GM12878 (cell line): ENCODE data around the gene SLC35A2. TPM values are rescaled to one million over a fixed set of nuclear protein-coding genes. Genes with fewer than 3 reads are reported as not detected.

Source experiments
- ATAC-seq: fragments of 200-7000 bp; cut with Tn5 transposase; 3 replicates; pipeline ENCODE4 v1.9.1; 2020; ENCODE audit warnings: mild to moderate bottlenecking, moderate library complexity
- BruUV-seq: library from RNA; stranded (reverse); fragments of 400-500 nt; replicated peaks from 2 replicates; lab custom pipeline; 2021; lab: Mats Ljungman, UMichigan
- CTCF ChIA-PET: fragments of 300-600 bp; sonication (Branson Sonifier 250); formaldehyde crosslinking; extraction: SDS; loops from one replicate; lab custom pipeline; 2021; ENCODE audit warnings: inconsistent platforms; lab: Yijun Ruan, JAX
- POLR2A ChIA-PET: fragments of 350-600 bp; formaldehyde crosslinking; extraction: SDS; loops from one replicate; lab custom pipeline; 2021; ENCODE audit warnings: inconsistent platforms; lab: Charles Lee
- RAD21 ChIA-PET: fragments of 300-600 bp; sonication (Branson Sonifier 250); formaldehyde crosslinking; loops from one replicate; lab custom pipeline; 2023; ENCODE audit warnings: antibody characterized with exemption; ENCODE audit not compliant: unreplicated experiment; lab: Charles Lee
- SMC1A ChIA-PET: fragments of 300-600 bp; sonication (Branson Sonifier 250); formaldehyde crosslinking; loops from one replicate; lab custom pipeline; 2023; ENCODE audit not compliant: unreplicated experiment, uncharacterized antibody; lab: Charles Lee
- DNase-seq: peaks from one replicate; pipeline ENCODE4 v3.0.0-alpha.2; 2011; ENCODE audit warnings: low read depth, low spot score
- FAIRE-seq: peaks from 3 replicates; lab custom pipeline; 2011; peaks lifted over from hg19 to GRCh38; lab: Jason Lieb, UNC
- H2AFZ ChIP-seq: 2 replicates; pipeline ENCODE4 v1.6.0; 2011; ENCODE audit warnings: low read depth, low read length, control low read depth; ENCODE audit not compliant: control insufficient read depth
- H3K27ac ChIP-seq: 2 replicates; pipeline ENCODE4 v1.5.1; 2011; ENCODE audit warnings: control low read depth; ENCODE audit not compliant: control insufficient read depth, insufficient read depth
- H3K27me3 ChIP-seq, 2 experiments: replicated peaks in 1 of 2; 2 replicates each; pipeline versions ENCODE4 v1.6.0 to v1.6.1; 2011; ENCODE audit warnings: low read length in 1 of 2; ENCODE audit not compliant: control insufficient read depth in 2 of 2, insufficient read depth in 2 of 2
- H3K36me3 ChIP-seq, 2 experiments: 2 replicates each; pipeline ENCODE4 v1.5.1; 2011; ENCODE audit warnings: low read length in 1 of 2; ENCODE audit not compliant: control insufficient read depth in 2 of 2, insufficient read depth in 2 of 2
- H3K4me1 ChIP-seq: 2 replicates; pipeline ENCODE4 v1.6.1; 2011; ENCODE audit warnings: mild to moderate bottlenecking, low read length, moderate library complexity, mixed read lengths; ENCODE audit not compliant: control insufficient read depth, insufficient read depth
- H3K4me2 ChIP-seq: 2 replicates; pipeline ENCODE4 v1.6.0; 2011; ENCODE audit warnings: control low read depth; ENCODE audit not compliant: control insufficient read depth, insufficient read depth
- H3K4me3 ChIP-seq: fragments of 200-600 bp; sonication (generic); 2 replicates; pipeline ENCODE4 v1.5.1; 2016
- H3K79me2 ChIP-seq: 2 replicates; pipeline ENCODE4 v1.6.0; 2011; ENCODE audit warnings: low read length; ENCODE audit not compliant: control insufficient read depth, insufficient read depth
- H3K9ac ChIP-seq: 2 replicates; pipeline ENCODE4 v1.8.0; 2011; ENCODE audit warnings: low read length, control low read depth, mixed read lengths; ENCODE audit not compliant: control insufficient read depth, insufficient read depth
- H3K9me3 ChIP-seq: replicated peaks from 3 replicates; pipeline ENCODE4 v1.5.1; 2011; ENCODE audit warnings: mild to moderate bottlenecking, low read length; ENCODE audit not compliant: control insufficient read depth, insufficient read depth
- H4K20me1 ChIP-seq: 2 replicates; pipeline ENCODE4 v1.6.0; 2011; ENCODE audit not compliant: control insufficient read depth, insufficient read depth
- BACH1 ChIP-seq: fragments of 450-650 bp; IDR thresholded peaks from 2 replicates; pipeline ENCODE4 v1.6.1; 2017; ENCODE audit warnings: mild to moderate bottlenecking, borderline replicate concordance
- CREB1 ChIP-seq: IDR thresholded peaks from 2 replicates; pipeline ENCODE4 v1.6.1; 2012; ENCODE audit warnings: low read depth, mild to moderate bottlenecking, inconsistent platforms
- CTCF ChIP-seq, 3 experiments: IDR thresholded peaks in 2 of 3; conservative IDR thresholded peaks in 1 of 3; 2 replicates each; pipeline ENCODE4 v1.5.1; 2011; ENCODE audit warnings: low read depth in 3 of 3, low read length in 3 of 3, mild to moderate bottlenecking in 3 of 3, control low read depth in 2 of 3, moderate library complexity in 2 of 3, inconsistent platforms in 1 of 3, mixed read lengths in 1 of 3; ENCODE audit not compliant: control insufficient read depth in 2 of 3, insufficient read depth in 1 of 3; ENCODE audit errors: extremely low read depth in 1 of 3
- GABPA ChIP-seq: IDR thresholded peaks from 2 replicates; pipeline ENCODE4 v1.6.1; 2014; ENCODE audit warnings: antibody characterized with exemption, low read depth, mild to moderate bottlenecking, inconsistent platforms
- HDGF ChIP-seq: fragments of 450-650 bp; IDR thresholded peaks from 2 replicates; pipeline ENCODE4 v1.6.1; 2016; ENCODE audit warnings: antibody characterized with exemption
- MLLT1 ChIP-seq: fragments of 450-650 bp; IDR thresholded peaks from 2 replicates; pipeline ENCODE4 v1.6.1; 2016; ENCODE audit warnings: mild to moderate bottlenecking
- MYB ChIP-seq: fragments of 150-350 bp; IDR thresholded peaks from 2 replicates; pipeline ENCODE4 v1.6.1; 2014; ENCODE audit warnings: mild to moderate bottlenecking, low read depth, low read length, borderline replicate concordance
- NR2F1 ChIP-seq: fragments of 450-650 bp; conservative IDR thresholded peaks from 2 replicates; pipeline ENCODE4 v1.6.1; 2017; ENCODE audit warnings: mild to moderate bottlenecking
- POLR2A ChIP-seq: IDR thresholded peaks from 2 replicates; pipeline ENCODE4 v1.6.1; 2011; ENCODE audit warnings: low read depth, mild to moderate bottlenecking, low read length
- POLR2AphosphoS2 ChIP-seq: IDR thresholded peaks from 2 replicates; pipeline ENCODE4 v1.6.1; 2011; ENCODE audit warnings: low read depth, mild to moderate bottlenecking, low read length, improper control_type of control experiment, moderate library complexity
- POLR2AphosphoS5 ChIP-seq: IDR thresholded peaks from 2 replicates; pipeline ENCODE4 v1.6.1; 2011; ENCODE audit warnings: mild to moderate bottlenecking, low read length, inconsistent platforms
- SMC3 ChIP-seq: IDR thresholded peaks from 2 replicates; pipeline ENCODE4 v1.6.1; 2011; ENCODE audit warnings: low read length, improper control_type of control experiment, borderline replicate concordance
- SRF ChIP-seq, 2 experiments: IDR thresholded peaks; 2 replicates each; pipeline ENCODE4 v1.6.1; 2011; ENCODE audit warnings: low read depth in 2 of 2, low read length in 2 of 2, mild to moderate bottlenecking in 1 of 2, moderate library complexity in 1 of 2
- YY1 ChIP-seq: IDR thresholded peaks from 2 replicates; pipeline ENCODE4 v1.6.1; 2011; ENCODE audit warnings: low read depth, mild to moderate bottlenecking, low read length
- ZNF384 ChIP-seq: IDR thresholded peaks from 2 replicates; pipeline ENCODE4 v1.6.1; 2012; ENCODE audit warnings: low read depth, mild to moderate bottlenecking, low read length, improper control_type of control experiment, borderline replicate concordance
- WGBS: methylation state at CpG from one replicate; pipeline ENCODE4 v1.1.6; 2016; ENCODE audit warnings: low lambda C conversion rate; ENCODE audit not compliant: insufficient replicate concordance, insufficient coverage; ENCODE audit errors: missing lambda C conversion rate; 5-methylcytosine and 5-hydroxymethylcytosine counted together
- in situ Hi-C: fragments of 300-500 bp; cut with MboI; formaldehyde crosslinking; loops from 9 replicates; pipeline ENCODE4 v1.14.3; 2018; ENCODE audit warnings: mixed read lengths
- intact Hi-C: fragments of 100-400 bp; cut with micrococcal nuclease; formaldehyde crosslinking; loops from one replicate; pipeline ENCODE4 v1.14.2; 2022; ENCODE audit not compliant: unreplicated experiment
- polyA plus RNA-seq, 11 experiments: library from polyadenylated mRNA; depleted of rRNA in 4 of 11; unstranded in 6 of 11; stranded (reverse) in 5 of 11; fragments of >200 nt; fragmentation: Nextera tagmentation in 4 of 11; fragmentation: Illumina TruSeq in 1 of 11; extraction: Ambion mirVana in 4 of 11; extraction: Trizol in 1 of 11; gene quantifications; 1 replicate in 1 of 11; 2 replicates in 10 of 11; pipeline versions ENCODE4 v1.2.1 to v1.2.3, GENCODE V29; 2011 to 2016; ENCODE audit warnings: inconsistent platforms in 2 of 11, missing spikeins in 2 of 11, low read depth in 1 of 11
- total RNA-seq, 4 experiments: library from RNA; depleted of rRNA in 3 of 4; stranded (reverse); fragments of >200 nt in 3 of 4; fragmentation: Illumina TruSeq in 1 of 4; extraction: Trizol in 1 of 4; gene quantifications; 2 replicates each; pipeline versions ENCODE4 v1.2.1 to v1.2.3, GENCODE V29; 2013 to 2021

Gene SLC35A2
- total and polyA plus RNA-seq, 10 of the 15 experiments (the other 5 are each of a cell fraction or from before 2014, with no cell fraction given) = 2.1 to 27.4 (median 14.9) TPM

GRCh38 chrX:48917139-48918001 is 5.9 kb upstream of the SLC35A2 start (continued):
- no peak for TF ChIP-seq ZNF384
- peak; percentile 70 for TF ChIP-seq SMC3
- peak; percentile 88; the same call in 1 of the 2 replicates for TF ChIP-seq MYB
- TF ChIP-seq CREB1 = peak; percentile 45; the same call in 1 of the 2 replicates
- peak; percentile 62; the same call in 1 of the 2 replicates for TF ChIP-seq BACH1

- POLR2A ChIA-PET = interaction anchor here (2.3 kb wide), 1 partner anchor 24 kb away, joined by 8 read pairs; no protein-coding TSS in a partner anchor
- SMC1A ChIA-PET = interaction anchor here (1.1 to 1.9 kb wide), 4 partner anchors 13 to 31 kb away, joined by 3 to 7 read pairs (median 4); partner anchors contain the start of gene PQBP1
- Histone ChIP-seq H3K9me3 (no peaks in the 10 kb centered on the region; the same call in 2 of the 3 replicates), H3K9ac (no peak overlapping the region), H3K27me3 (no peaks in the 10 kb centered on the region), H3K79me2 (peaks cover 53% of the 10 kb centered on the region), H3K4me2 (peak overlapping the region; percentile 19), H3K4me1 (no peaks in the 10 kb centered on the region; the same call in 1 of the 2 replicates), H4K20me1 (peaks cover 5% of the 10 kb centered on the region), H3K27ac (no peak overlapping the region), H3K36me3 (peaks cover 3 to 5% of the 10 kb centered on the region in 2 experiments; a peak in 3 of 4 replicates), H2AFZ (no peak overlapping the region), H3K4me3 (0 out of 2 replicates have a peak overlapping the region, but pooled peaks have one; percentile 41)
- FAIRE-seq = no peak
- DNase-seq = no peak
- in situ Hi-C loops (no loop called here), intact Hi-C loops (loop anchor here (5.0 kb wide), 4 partner anchors 32 to 218 kb away; partner anchors contain the start of genes OTUD5, SUV39H1 and TFE3)
- no TSS peak for BruUV-seq
- TF ChIP-seq HDGF = no peak
- TF ChIP-seq NR2F1 = peak; percentile 43
- TF ChIP-seq POLR2AphosphoS2 = peak; percentile 44; the same call in 1 of the 2 replicates
- no peak for TF ChIP-seq GABPA
- peak; percentile 59 for TF ChIP-seq POLR2AphosphoS5
- TF ChIP-seq CTCF (IDR thresholded peaks at IDR 0.05 in 2 of 3, conservative IDR thresholded peaks at IDR 0.05 in 1 of 3; ENCODE audit: control insufficient read depth in 2 of 3, extremely low read depth in 1 of 3, insufficient read depth in 1 of 3, low read depth in 3 of 3, low read length in 3 of 3) = no peak
- 0 out of 2 replicates have a peak, but pooled peaks have one; percentile 16 for TF ChIP-seq MLLT1
- no peak for TF ChIP-seq SRF (IDR thresholded peaks at IDR 0.05; ENCODE audit: low read depth in 2 of 2, low read length in 2 of 2)
- TF ChIP-seq POLR2A = peak; percentile 63; the same call in 1 of the 2 replicates
- no peak for TF ChIP-seq YY1
- CTCF ChIA-PET = interaction anchor here (1.8 to 2.7 kb wide), 3 partner anchors 13 to 24 kb away, joined by 4 to 9 read pairs (median 6); no protein-coding TSS in a partner anchor
- RAD21 ChIA-PET = interaction anchor here (1.4 to 1.8 kb wide), 2 partner anchors 22 to 31 kb away, joined by 4 to 5 read pairs; no protein-coding TSS in a partner anchor
- ATAC-seq = no peak
- WGBS = 81% methylated on average over 13 of the region's 13 CpGs
These were observed 3.4 kb upstream of the SLC35A2 start for GRCh38 chrX:48914593-48915493.
